GM23248 (cell line): Measurements from ENCODE around the gene EMILIN1. TPM values are rescaled to one million over a fixed set of nuclear protein-coding genes. Genes with fewer than 3 reads are reported as not detected.

Experiments used
- DNase-seq: peaks from one replicate; pipeline ENCODE4 v3.0.0-alpha.2; 2015
- H2AFZ ChIP-seq: fragments of 200-600 bp; sonication (generic); 2 replicates; pipeline ENCODE4 v1.6.1; 2016; ENCODE audit warnings: antibody characterized with exemption
- H3F3A ChIP-seq: fragments of 200-600 bp; sonication (generic); 2 replicates; pipeline ENCODE4 v1.6.1; 2016; ENCODE audit warnings: mild to moderate bottlenecking, antibody characterized with exemption, mixed run types; ENCODE audit not compliant: insufficient read depth
- H3K27ac ChIP-seq: fragments of 200-600 bp; sonication (generic); 2 replicates; pipeline ENCODE4 v1.5.1; 2016; ENCODE audit warnings: mild to moderate bottlenecking
- H3K27me3 ChIP-seq: fragments of 200-600 bp; sonication (generic); replicated peaks from 2 replicates; pipeline ENCODE4 v1.6.1; 2016; ENCODE audit warnings: mild to moderate bottlenecking; ENCODE audit not compliant: insufficient read depth
- H3K36me3 ChIP-seq: fragments of 200-600 bp; sonication (generic); 2 replicates; pipeline ENCODE4 v1.6.1; 2016; ENCODE audit warnings: low read depth, mild to moderate bottlenecking
- H3K4me1 ChIP-seq: fragments of 200-600 bp; sonication (generic); 2 replicates; pipeline ENCODE4 v1.6.1; 2016; ENCODE audit warnings: mild to moderate bottlenecking; ENCODE audit not compliant: insufficient read depth
- H3K4me2 ChIP-seq: fragments of 200-600 bp; sonication (generic); one replicate; pipeline ENCODE4 v1.6.1; 2016; ENCODE audit warnings: mild to moderate bottlenecking; ENCODE audit not compliant: unreplicated experiment
- H3K4me3 ChIP-seq: fragments of 200-600 bp; sonication (generic); 2 replicates; pipeline ENCODE4 v1.5.1; 2016; ENCODE audit warnings: mild to moderate bottlenecking
- H3K79me2 ChIP-seq: fragments of 200-600 bp; sonication (generic); 2 replicates; pipeline ENCODE4 v1.6.1; 2016; ENCODE audit warnings: mild to moderate bottlenecking; ENCODE audit not compliant: insufficient read depth
- H3K9ac ChIP-seq: fragments of 200-600 bp; sonication (generic); 2 replicates; pipeline ENCODE4 v1.6.1; 2016; ENCODE audit warnings: mild to moderate bottlenecking
- H3K9me2 ChIP-seq: fragments of 200-600 bp; sonication (generic); 2 replicates; pipeline ENCODE4 v1.6.1; 2016; ENCODE audit warnings: mixed run types, mild to moderate bottlenecking, moderate library complexity; ENCODE audit not compliant: insufficient read depth
- H3K9me3 ChIP-seq: fragments of 200-600 bp; sonication (generic); one replicate; pipeline ENCODE4 v1.6.1; 2017; ENCODE audit warnings: low read depth
- H4K20me1 ChIP-seq: fragments of 200-600 bp; sonication (generic); 2 replicates; pipeline ENCODE4 v1.6.0; 2016; ENCODE audit not compliant: insufficient read depth
- EZH2 ChIP-seq: fragments of 200-600 bp; sonication (generic); IDR thresholded peaks from 2 replicates; pipeline ENCODE4 v1.6.1; 2018; ENCODE audit warnings: antibody characterized with exemption, mild to moderate bottlenecking; ENCODE audit not compliant: insufficient read depth, poor library complexity, severe bottlenecking
- EZH2phosphoT487 ChIP-seq: fragments of 200-600 bp; sonication (generic); IDR thresholded peaks from 2 replicates; pipeline ENCODE4 v1.6.1; 2018; ENCODE audit warnings: antibody characterized with exemption, moderate library complexity, mild to moderate bottlenecking, low read depth; ENCODE audit not compliant: insufficient read depth
- WGBS, 2 experiments: methylation state at CpG; one replicate each; pipeline ENCODE4 v1.1.6; 2015 to 2017; ENCODE audit warnings: low lambda C conversion rate in 2 of 2, low coverage in 1 of 2; ENCODE audit errors: missing lambda C conversion rate in 2 of 2; 5-methylcytosine and 5-hydroxymethylcytosine counted together
- in situ Hi-C: fragments of 300-500 bp; cut with MboI; formaldehyde crosslinking; loops from 2 replicates; pipeline ENCODE4 v1.15.0; 2020
- polyA plus RNA-seq: library from polyadenylated mRNA; unstranded; fragments of >200 nt; fragmentation: Nextera tagmentation; extraction: Ambion mirVana; gene quantifications from 2 replicates; pipeline ENCODE4 v1.2.1, GENCODE V29; 2016
- total RNA-seq: library from RNA; depleted of rRNA; stranded (reverse); fragments of >200 nt; shearing (Covaris generic); gene quantifications from 2 replicates; pipeline ENCODE4 v1.2.3, GENCODE V29; 2014; rRNA removed

EMILIN1 gene
- total RNA-seq (219 and 229 TPM in 2 replicates), polyA plus RNA-seq (61.5 and 65.0 TPM in 2 replicates)

DNA sequence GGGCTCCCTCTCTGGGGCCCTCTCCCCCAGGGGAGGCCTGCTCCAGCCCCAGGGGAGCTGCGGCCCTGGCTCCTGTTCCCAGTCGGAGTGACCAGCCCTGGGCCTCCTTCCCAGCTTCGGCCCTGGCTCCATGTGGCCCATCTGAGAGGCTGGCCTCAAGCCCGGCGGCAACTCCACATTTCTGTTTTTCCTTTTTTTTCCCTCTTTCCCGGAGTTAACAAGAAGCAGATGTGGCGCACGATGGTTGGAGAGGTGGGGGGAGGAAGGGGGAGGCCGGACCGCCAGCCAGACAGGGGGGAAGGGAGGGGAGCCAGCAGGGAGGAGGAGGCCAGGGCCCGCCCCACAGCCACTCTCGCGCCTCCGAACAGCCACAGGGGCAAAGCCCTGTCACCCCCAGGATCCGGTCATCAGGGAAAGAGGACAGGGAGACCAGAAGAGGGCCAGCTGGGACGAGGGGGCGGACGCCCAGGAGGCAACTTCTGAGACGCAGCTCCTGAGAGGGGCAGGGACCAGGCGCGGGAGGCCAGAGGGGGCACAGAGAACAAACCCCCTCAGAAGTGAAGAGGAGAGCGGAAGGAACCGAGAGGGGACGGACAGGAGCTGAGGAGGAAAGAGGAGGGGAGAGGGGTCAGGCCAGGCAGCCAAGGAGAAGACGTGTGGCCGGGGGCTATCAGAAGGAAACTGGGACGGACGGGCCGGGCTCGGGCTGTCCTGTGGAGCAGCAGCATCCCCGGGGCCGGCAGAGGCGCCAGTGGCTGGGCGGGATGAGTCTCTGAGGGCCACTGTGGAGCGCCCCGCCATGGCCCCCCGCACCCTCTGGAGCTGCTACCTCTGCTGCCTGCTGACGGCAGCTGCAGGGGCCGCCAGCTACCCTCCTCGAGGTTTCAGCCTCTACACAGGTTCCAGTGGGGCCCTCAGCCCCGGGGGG, at the start of gene EMILIN1:
Gene EMILIN1 (plus strand): TSS at position 349 of the 928 bp plus-strand sequence. CDS start 451 bp downstream, at position 800.
- Histone ChIP-seq H3K9me2 (no peaks in the 10 kb centered on the region), H3K36me3 (no peaks in the 10 kb centered on the region), H3K4me1 (peaks cover 16% of the 10 kb centered on the region), H3K9me3 (no peaks in the 10 kb centered on the region), H2AFZ (peak within 1 kb of the TSS; percentile 86), H3K79me2 (peaks cover 35% of the 10 kb centered on the region), H3K27me3 (no peaks in the 10 kb centered on the region), H3K9ac (peak within 1 kb of the TSS; percentile 87), H3K4me3 (peak within 1 kb of the TSS; percentile 81), H3K27ac (peak within 1 kb of the TSS; percentile 74), H3F3A (no peaks in the 10 kb centered on the region), H3K4me2 (peak within 1 kb of the TSS; percentile 99), H4K20me1 (no peaks in the 10 kb centered on the region)
- no peak for TF ChIP-seq EZH2
- TF ChIP-seq EZH2phosphoT487 = no peak
- in situ Hi-C loops = no loop called here
- DNase-seq = peak; percentile 96
- 1 to 2% methylated on average over 26 to 35 of the region's 41 CpGs for WGBS, 2 experiments

DNA sequence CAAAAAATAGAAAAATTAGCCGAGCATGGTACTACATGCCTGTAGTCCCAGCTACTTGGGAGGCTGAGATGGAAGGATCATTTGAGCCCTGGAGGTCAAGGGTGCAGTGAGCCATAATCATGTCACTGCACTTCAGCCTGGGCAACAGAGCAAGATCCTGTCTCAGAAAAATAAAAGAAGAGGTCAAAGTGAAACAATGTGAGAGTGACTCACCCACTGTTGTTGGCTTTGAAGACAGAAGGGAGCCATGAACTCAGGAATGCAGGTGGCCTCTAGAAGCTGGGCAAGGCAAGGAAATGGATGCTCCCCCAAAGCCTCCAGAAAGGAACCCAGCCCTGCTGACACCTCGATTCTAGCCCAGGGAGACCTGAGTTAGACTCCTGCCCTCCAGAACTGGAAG, 49.4 kb upstream of the EMILIN1 start:
- Histone ChIP-seq H3K4me3 (no peak overlapping the region), H3F3A (no peaks in the 10 kb centered on the region), H2AFZ (no peak overlapping the region), H3K79me2 (peaks cover 68% of the 10 kb centered on the region), H3K4me1 (peaks cover 2% of the 10 kb centered on the region; the same call in 1 of the 2 replicates), H3K27ac (no peak overlapping the region), H4K20me1 (no peaks in the 10 kb centered on the region), H3K36me3 (no peaks in the 10 kb centered on the region), H3K9ac (no peak overlapping the region), H3K9me3 (no peaks in the 10 kb centered on the region), H3K9me2 (no peaks in the 10 kb centered on the region), H3K27me3 (no peaks in the 10 kb centered on the region), H3K4me2 (no peak overlapping the region)
- WGBS, 2 experiments = 69 to 85% methylated on average over 2 of the region's 2 CpGs
- in situ Hi-C loops = no loop called here
- TF ChIP-seq EZH2 (no peak), EZH2phosphoT487 (no peak)
- no peak for DNase-seq

DNA sequence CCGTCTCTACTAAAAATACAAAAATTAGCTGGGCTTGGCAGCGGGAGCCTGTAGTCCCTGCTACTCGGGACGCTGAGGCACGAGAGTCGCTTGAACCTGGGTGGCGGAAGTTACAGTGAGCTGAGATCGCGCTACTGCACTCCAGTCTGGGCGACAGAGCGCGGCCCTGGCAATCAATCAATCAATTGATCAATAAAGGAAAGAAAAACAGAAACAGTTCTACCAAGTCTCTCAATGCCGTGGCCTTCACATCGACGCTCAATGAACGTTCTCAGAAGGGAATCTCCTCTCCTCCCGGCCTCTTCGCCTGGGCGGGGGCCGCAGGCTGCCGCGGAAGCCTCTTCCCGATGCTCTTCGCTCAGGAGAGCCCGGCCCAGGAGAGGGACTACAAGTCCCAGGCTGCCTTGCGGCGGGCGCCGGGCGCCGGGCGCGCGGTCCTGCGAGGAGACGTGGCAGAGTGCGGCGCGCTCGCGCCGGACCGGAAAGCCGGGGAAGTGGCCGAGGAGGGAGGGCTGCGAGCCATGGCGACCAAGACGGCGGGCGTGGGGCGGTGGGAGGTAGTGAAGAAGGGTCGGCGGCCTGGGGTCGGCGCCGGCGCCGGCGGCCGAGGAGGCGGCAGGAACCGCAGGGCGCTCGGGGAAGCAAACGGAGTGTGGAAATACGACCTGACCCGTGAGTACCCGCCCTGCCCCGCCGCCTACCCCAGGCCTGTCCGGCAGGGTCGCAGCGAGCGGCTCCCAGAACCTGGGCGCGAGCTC, 45.7 kb upstream of the EMILIN1 start, which contains the start of gene TMEM214:
Gene TMEM214 (plus strand): TSS at position 471 of the 758 bp plus-strand sequence. CDS start 51 bp downstream, at position 522.
- 1 to 2% methylated on average over 54 to 72 of the region's 76 CpGs for WGBS, 2 experiments
- Histone ChIP-seq H3K9ac (peak within 1 kb of the TSS; percentile 98), H4K20me1 (no peaks in the 10 kb centered on the region)

GRCh38 chr2:27033253-27033852, 45.1 kb upstream of the EMILIN1 start:
- Histone ChIP-seq H3K9ac (peak overlapping the region; percentile 98), H3K9me2 (no peaks in the 10 kb centered on the region), H3K4me1 (peaks cover 9% of the 10 kb centered on the region; the same call in 1 of the 2 replicates), H3F3A (no peaks in the 10 kb centered on the region), H3K36me3 (peaks cover 28% of the 10 kb centered on the region), H4K20me1 (no peaks in the 10 kb centered on the region), H3K27ac (peak overlapping the region; percentile 66), H3K9me3 (no peaks in the 10 kb centered on the region), H3K79me2 (peaks cover 93% of the 10 kb centered on the region), H3K4me2 (peak overlapping the region; percentile 99), H3K27me3 (no peaks in the 10 kb centered on the region), H3K4me3 (peak overlapping the region; percentile 99), H2AFZ (peak overlapping the region; percentile 93)
- in situ Hi-C loops = no loop called here
- TF ChIP-seq EZH2phosphoT487 (no peak), EZH2 (no peak)
- DNase-seq = peak; percentile 37
- WGBS, 2 experiments = 0% methylated on average over 10 to 11 of the region's 11 CpGs

More for the DNA sequence above, 45.7 kb upstream of the EMILIN1 start, which contains the start of gene TMEM214:
- DNase-seq = peak; percentile 96
- TF ChIP-seq EZH2phosphoT487 (no peak), EZH2 (no peak)
- Histone ChIP-seq H3K4me1 (peaks cover 9% of the 10 kb centered on the region; the same call in 1 of the 2 replicates), H3F3A (no peaks in the 10 kb centered on the region), H3K9me3 (no peaks in the 10 kb centered on the region), H3K27me3 (no peaks in the 10 kb centered on the region), H3K27ac (peak within 1 kb of the TSS; percentile 66), H3K9me2 (no peaks in the 10 kb centered on the region), H3K79me2 (peaks cover 95% of the 10 kb centered on the region), H3K36me3 (peaks cover 28% of the 10 kb centered on the region), H3K4me2 (peak within 1 kb of the TSS; percentile 99), H3K4me3 (peak within 1 kb of the TSS; percentile 99), H2AFZ (peak within 1 kb of the TSS; percentile 93)
- in situ Hi-C loops = no loop called here
